Tibial nerve (tissue), 4 donors: Measurements from ENCODE around the gene PHC3.

Source experiments
- CTCF ChIP-seq, 5 experiments: fragments of 200-600 bp in 3 of 5; fragments of 450-650 bp in 2 of 5; sonication (generic) in 3 of 5; IDR thresholded peaks; one replicate each; pipeline ENCODE4 v1.5.1; 2016 to 2019; ENCODE audit warnings: antibody characterized with exemption in 5 of 5, mild to moderate bottlenecking in 3 of 5, moderate library complexity in 2 of 5
- EP300 ChIP-seq, 2 donors: sonication (generic); formaldehyde crosslinking; IDR thresholded peaks; one replicate each; pipeline ENCODE4 v1.6.1; 2017; ENCODE audit warnings: antibody characterized with exemption in 2 of 2, mild to moderate bottlenecking in 1 of 2
- POLR2A ChIP-seq, 2 donors: fragments of 450-650 bp; IDR thresholded peaks; one replicate each; pipeline ENCODE4 v1.6.1; 2017; ENCODE audit warnings: antibody characterized with exemption in 2 of 2, mild to moderate bottlenecking in 2 of 2, moderate library complexity in 2 of 2

- TF ChIP-seq CTCF (IDR thresholded peaks at IDR 0.05): no peak
- no peak for TF ChIP-seq POLR2A (IDR thresholded peaks at IDR 0.05)
- no peak for TF ChIP-seq EP300 (IDR thresholded peaks at IDR 0.05)
Measured at GRCh38 chr3:170132335-170132734, 49.2 kb downstream of the PHC3 start.
